HFF-Myc (cell line): ENCODE data around the gene PTPRN2.
"Not testable (repeated sequence)": the region's sequence is repeated elsewhere in the genome, so short reads cannot be mapped to it uniquely, and the experiment has no call there.

Experiments used
- DNase-seq: peaks from one replicate; pipeline ENCODE4 v3.0.0-alpha.2; 2011; ENCODE audit warnings: low read depth; ENCODE audit errors: extremely low read depth
- H3K4me3 ChIP-seq: replicated peaks from 2 replicates; pipeline ENCODE4 v1.5.1; 2011; ENCODE audit warnings: low read depth, mild to moderate bottlenecking, control low read depth, low read length
- CTCF ChIP-seq: IDR thresholded peaks from 2 replicates; pipeline ENCODE4 v1.5.1; 2012; ENCODE audit warnings: mild to moderate bottlenecking, low read depth, low read length, control low read depth; ENCODE audit errors: missing control alignments

The PTPRN2 gene

DNA sequence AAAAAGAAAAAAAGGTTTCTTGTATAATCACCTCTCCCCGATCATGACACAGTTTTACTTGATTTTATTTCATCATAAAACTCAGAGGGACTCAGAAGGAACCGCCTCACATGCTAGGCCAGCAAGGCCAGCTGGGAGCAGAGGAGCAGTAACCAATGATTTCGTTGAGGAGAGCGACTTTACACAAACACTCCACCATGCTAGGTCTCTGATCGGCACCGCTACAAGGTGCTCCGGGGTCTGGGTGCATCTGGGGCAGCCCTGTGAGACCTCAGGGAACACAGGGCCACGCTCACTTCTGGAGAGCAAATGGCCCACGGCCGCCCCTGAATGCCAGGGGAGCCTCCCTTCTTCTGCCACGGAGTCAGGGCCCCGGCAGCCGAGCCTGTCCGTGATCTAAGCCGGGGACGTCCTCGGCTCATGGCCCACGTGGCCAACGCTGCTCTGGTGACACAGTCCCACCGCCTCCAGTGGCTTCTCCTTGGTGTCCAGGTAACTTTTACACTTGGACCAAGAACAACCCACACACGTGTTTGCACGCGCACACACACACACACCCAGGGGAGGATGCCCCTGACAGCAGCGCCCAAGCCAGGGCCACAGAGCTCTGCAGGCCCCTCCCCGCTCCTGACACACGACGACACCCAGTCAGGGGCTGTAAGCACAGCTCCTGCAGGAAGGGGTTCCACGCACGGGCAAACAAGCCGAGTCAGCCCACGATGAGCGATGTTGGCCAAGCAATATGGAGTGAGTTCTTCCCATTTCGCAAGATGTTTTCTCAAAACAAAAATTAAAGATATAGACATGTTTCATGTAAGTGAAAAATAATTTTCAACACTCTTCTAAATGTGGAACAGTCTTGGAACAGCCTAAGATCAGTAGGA is 918.5 kb downstream of the PTPRN2 start:
- no peak for TF ChIP-seq CTCF
- DNase-seq = no peak
- no peak overlapping the region for H3K4me3 ChIP-seq

DNA sequence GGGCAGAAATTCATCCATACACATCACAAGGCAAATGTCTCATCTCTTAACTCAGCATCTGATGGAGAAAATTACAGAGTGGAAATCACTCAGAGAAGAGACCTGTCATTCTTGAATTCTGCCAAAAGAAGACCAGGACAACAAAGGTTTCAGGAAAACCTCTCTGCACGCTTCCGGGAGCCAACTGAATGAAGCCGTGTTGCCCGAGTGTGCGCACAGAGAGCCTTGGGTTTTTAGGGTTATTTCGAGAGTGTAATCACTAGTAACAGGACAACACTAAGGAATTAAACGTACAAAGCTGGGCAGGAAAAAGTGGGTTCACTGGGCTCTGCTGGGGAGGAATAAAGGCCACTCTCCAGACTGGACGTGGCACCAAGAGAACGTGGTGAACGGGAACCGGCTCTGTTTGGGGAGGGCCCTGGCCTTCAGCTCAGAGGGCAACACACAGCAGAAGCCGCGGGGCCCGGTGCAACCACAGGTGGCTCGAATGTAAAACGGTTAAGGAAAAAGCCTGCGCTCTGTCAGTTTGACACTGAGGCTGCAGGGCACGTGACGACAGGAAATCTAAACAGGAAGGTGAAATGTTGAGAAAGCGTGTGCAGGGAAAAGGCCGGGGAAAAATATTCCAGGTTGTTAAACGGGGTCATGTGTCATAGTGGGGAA is 919.3 kb downstream of the PTPRN2 start:
- H3K4me3 ChIP-seq = no peak overlapping the region
- DNase-seq = no peak

DNA sequence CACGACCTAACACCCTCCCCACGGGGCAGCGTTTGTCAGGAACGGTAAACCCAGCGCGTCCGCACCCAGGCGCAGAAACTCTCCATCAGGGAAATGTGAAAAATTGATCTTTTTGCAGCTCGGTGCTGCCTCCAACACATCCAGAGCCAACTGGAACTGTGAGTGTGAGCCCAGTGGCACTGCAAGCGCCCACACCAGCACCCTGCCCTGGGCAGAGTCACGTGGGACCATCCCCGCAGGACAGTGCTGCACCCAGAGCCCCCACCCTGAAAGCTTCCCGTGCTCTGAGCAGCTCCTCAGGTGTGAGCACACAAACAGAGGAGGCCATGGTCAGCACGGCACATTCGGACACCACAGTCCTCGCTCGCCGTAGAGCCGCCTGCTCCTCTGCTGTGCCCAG is 919.9 kb downstream of the PTPRN2 start:
- TF ChIP-seq CTCF = no peak
- no peak overlapping the region for H3K4me3 ChIP-seq
- no peak for DNase-seq

More for the DNA sequence above, 919.3 kb downstream of the PTPRN2 start:
- TF ChIP-seq CTCF = no peak

DNA sequence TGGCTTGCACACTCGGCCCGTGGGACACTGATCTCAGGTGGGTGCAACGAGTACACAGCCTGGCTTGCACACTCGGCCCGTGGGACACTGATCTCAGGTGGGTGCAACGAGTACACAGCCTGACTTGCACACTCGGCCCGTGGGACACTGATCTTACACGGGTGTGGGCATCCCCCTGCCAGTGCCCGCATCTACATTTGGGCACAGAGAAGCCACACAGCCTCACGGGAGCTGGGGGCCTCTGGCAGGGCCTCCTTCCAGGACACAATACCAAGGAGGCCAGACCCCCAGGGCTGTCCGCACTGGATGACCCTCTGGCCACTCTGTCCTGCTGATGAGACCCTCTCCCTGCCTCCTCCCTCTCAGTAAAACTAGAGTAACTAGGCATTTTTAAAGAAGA is 920.4 kb downstream of the PTPRN2 start:
- H3K4me3 ChIP-seq = no peak overlapping the region
- TF ChIP-seq CTCF = no peak
- no peak for DNase-seq

DNA sequence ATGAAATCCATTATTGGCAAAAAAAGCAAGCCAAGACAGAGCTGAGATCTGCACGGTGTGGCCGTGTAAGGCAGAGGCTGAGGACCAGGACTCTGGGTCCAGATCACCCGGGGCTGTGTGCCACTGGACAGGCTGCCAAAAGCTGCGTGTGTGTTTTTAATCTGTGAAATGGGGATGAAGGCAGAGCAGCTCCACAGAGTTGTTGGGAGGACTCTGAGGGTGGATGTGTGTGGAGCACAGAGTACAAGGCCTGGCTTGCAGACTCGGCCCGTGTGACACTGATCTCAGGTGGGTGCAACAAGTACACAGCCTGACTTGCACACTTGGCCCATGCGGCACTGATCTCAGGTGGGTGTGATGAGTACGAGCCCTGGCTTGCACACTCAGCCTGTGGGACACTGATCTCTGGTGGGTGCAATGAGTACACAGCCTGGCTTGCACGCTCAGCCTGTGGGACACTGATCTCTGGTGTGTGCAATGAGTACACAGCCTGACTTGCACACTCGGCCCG is 921.0 kb downstream of the PTPRN2 start:
- DNase-seq = no peak

DNA sequence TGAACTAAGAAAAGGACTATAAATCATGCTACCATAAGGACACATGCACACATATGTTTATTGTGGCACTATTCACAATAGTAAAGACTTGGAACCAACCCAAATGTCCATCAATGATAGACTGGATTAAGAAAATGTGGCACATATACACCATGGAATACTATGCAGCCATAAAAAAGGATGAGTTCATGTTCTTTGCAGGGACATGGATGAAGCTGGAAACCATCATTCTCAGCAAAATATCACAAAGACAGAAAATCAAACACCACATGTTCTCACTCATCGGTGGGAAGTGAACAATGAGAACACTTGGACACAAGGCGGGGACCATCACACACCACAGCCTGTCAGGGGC is 922.0 kb downstream of the PTPRN2 start:
- H3K4me3 ChIP-seq, DNase-seq: not testable (repeated sequence)

More for the DNA sequence above, 921.0 kb downstream of the PTPRN2 start:
- no peak for TF ChIP-seq CTCF
- no peak overlapping the region for H3K4me3 ChIP-seq

- no peak for DNase-seq
- no peak for TF ChIP-seq CTCF
- no peak overlapping the region for H3K4me3 ChIP-seq
Measured at GRCh38 chr7:157664871-157665633, 922.6 kb downstream of the PTPRN2 start.
